Upper lobe of right lung (tissue), 1 donor: Measurements from ENCODE around the gene MIS12. TPM values are rescaled to one million over a fixed set of nuclear protein-coding genes. Genes with fewer than 3 reads are reported as not detected.

Experiments
- ATAC-seq: fragments of 200-7000 bp; cut with Tn5 transposase; one replicate; pipeline ENCODE4 v1.9.1; 2020; ENCODE audit warnings: mild to moderate bottlenecking, moderate library complexity
- DNase-seq: peaks from one replicate; pipeline ENCODE4 v3.0.0-alpha.2; 2020
- H3K27ac ChIP-seq: fragments of 200-600 bp; one replicate; pipeline ENCODE4 v1.8.0; 2022
- H3K27me3 ChIP-seq: fragments of 200-600 bp; one replicate; pipeline ENCODE4 v1.8.0; 2022; ENCODE audit warnings: mild to moderate bottlenecking
- H3K36me3 ChIP-seq: fragments of 200-600 bp; one replicate; pipeline ENCODE4 v1.8.0; 2022
- H3K4me1 ChIP-seq: fragments of 200-600 bp; one replicate; pipeline ENCODE4 v1.8.0; 2022
- H3K4me3 ChIP-seq: fragments of 200-600 bp; one replicate; pipeline ENCODE4 v1.8.0; 2022; ENCODE audit warnings: mild to moderate bottlenecking
- H3K9me3 ChIP-seq: fragments of 200-600 bp; one replicate; pipeline ENCODE4 v1.8.0; 2022
- CTCF ChIP-seq: fragments of 200-600 bp; IDR thresholded peaks from one replicate; pipeline ENCODE4 v1.8.0; 2022; ENCODE audit warnings: antibody characterized with exemption
- intact Hi-C: fragments of 100-400 bp; cut with DNase I; formaldehyde crosslinking; loops from one replicate; pipeline ENCODE4 v1.11.0; 2022
- total RNA-seq: library from RNA; stranded (reverse); fragmentation: NEBNext Ultra II Directional; extraction: Animal tissue kit (Norgen Biotek cat#: 25700); gene quantifications from one replicate; pipeline ENCODE4 v1.2.1, GENCODE V29; 2021
- donor health status: DM: no; HTN: yes; CAD: no; lungs with severe emphysema.

The MIS12 gene
- total RNA-seq, 1 donor from 2014 or later, result 17.0 TPM

GRCh38 chr17:5444209-5444608 lies 42.2 kb upstream of the MIS12 start:
- peaks cover 5% of the 10 kb centered on the region for H3K4me1 ChIP-seq
- H3K27ac ChIP-seq, result no peak overlapping the region
- no peak for TF ChIP-seq CTCF
- intact Hi-C loops, result no loop called here
- H3K4me3 ChIP-seq, result no peak overlapping the region
- DNase-seq (no peak), ATAC-seq (no peak)
- peaks cover 56% of the 10 kb centered on the region for H3K36me3 ChIP-seq
- H3K9me3 ChIP-seq, result no peaks in the 10 kb centered on the region
- H3K27me3 ChIP-seq, result no peaks in the 10 kb centered on the region

GRCh38 chr17:5446786-5447185 lies 39.6 kb upstream of the MIS12 start:
- H3K36me3 ChIP-seq, result peaks cover 82% of the 10 kb centered on the region
- DNase-seq, result no peak

GRCh38 chr17:5464717-5465507 lies 21.5 kb upstream of the MIS12 start:
- peaks cover 21% of the 10 kb centered on the region for H3K36me3 ChIP-seq
- H3K4me1 ChIP-seq, result peaks cover 13% of the 10 kb centered on the region
- intact Hi-C loops, result no loop called here
- H3K27ac ChIP-seq, result no peak overlapping the region
- H3K27me3 ChIP-seq, result no peaks in the 10 kb centered on the region
- no peaks in the 10 kb centered on the region for H3K9me3 ChIP-seq
- H3K4me3 ChIP-seq, result no peak overlapping the region
- TF ChIP-seq CTCF, result no peak
- DNase-seq (no peak), ATAC-seq (no peak)

More at GRCh38 chr17:5446786-5447185, 39.6 kb upstream of the MIS12 start:
- Histone ChIP-seq H3K27me3 (no peaks in the 10 kb centered on the region), H3K27ac (no peak overlapping the region), H3K4me1 (no peaks in the 10 kb centered on the region), H3K9me3 (no peaks in the 10 kb centered on the region), H3K4me3 (no peak overlapping the region)
- intact Hi-C loops, result no loop called here
- no peak for TF ChIP-seq CTCF
- ATAC-seq, result no peak

- no peak for TF ChIP-seq CTCF
- Histone ChIP-seq H3K36me3 (peaks cover 11% of the 10 kb centered on the region), H3K27ac (no peak overlapping the region), H3K4me1 (peaks cover 13% of the 10 kb centered on the region), H3K9me3 (no peaks in the 10 kb centered on the region), H3K27me3 (no peaks in the 10 kb centered on the region), H3K4me3 (no peak overlapping the region)
- no peak for DNase-seq
- intact Hi-C loops, result no loop called here
- no peak for ATAC-seq
Observed at GRCh38 chr17:5466295-5466694, 20.1 kb upstream of the MIS12 start.

DNA sequence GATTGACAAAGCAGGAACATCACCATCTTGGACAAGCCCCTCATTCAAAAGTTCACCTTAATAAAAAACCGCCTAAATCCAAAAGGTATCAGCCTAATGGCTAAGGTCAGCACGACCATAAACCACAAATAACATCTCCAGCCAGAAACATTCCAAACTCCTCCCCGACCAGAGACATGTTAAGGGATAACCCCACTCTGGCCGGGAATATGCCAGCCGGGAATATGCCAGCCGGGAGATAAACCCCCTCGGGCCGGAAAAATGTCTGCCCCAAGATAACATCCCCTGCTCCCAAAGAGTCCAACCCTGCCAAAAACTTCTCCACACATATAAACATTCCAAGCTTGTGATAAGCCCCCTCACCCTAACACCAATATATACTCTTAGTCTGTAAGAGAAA lies 18.9 kb upstream of the MIS12 start:
- DNase-seq (no peak), ATAC-seq (no peak)
- Histone ChIP-seq H3K36me3 (peaks cover 14% of the 10 kb centered on the region), H3K27ac (no peak overlapping the region), H3K4me1 (peaks cover 13% of the 10 kb centered on the region), H3K27me3 (no peaks in the 10 kb centered on the region), H3K4me3 (peak overlapping the region; percentile 99), H3K9me3 (no peaks in the 10 kb centered on the region)
- TF ChIP-seq CTCF, result no peak
- intact Hi-C loops, result no loop called here
